Stimulated activated CD4-positive, alpha-beta T cell treated with anti-CD3 and anti-CD28 coated beads, Interleukin-1b, Interleukin-23, amount 100 ng/mL, for 24 hours (primary cell): ENCODE results near the gene AP2A2.
"Not testable (repeated sequence)": the region's sequence is repeated elsewhere in the genome, so short reads cannot be mapped to it uniquely, and the experiment has no call there.

ENCODE experiments used
- DNase-seq, 4 experiments: peaks; one replicate each; pipeline ENCODE4 v3.0.0-alpha.2; 2020; ENCODE audit warnings: low read depth in 4 of 4, low spot score in 1 of 4

The AP2A2 gene

DNA sequence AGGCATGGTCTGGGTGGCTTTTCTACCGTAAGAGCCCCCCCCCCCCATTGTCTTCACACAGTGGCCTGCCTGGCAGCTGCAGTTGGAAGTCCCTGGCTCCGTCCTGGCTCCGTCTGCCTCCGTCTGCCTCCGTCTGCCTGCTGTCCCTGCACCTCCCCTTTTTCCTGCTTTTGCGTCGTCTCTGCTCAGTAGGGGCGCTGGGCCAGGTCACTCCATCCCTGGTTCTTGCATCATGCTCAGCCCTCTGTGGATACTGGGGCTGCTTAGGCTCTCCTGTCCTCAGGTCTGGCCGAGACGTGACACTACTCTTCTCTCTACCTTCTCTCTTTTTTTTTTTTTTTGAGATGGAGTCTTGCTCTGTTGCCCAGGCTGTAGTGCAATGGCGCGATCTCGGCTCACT is 27.8 kb downstream of the AP2A2 start:
- DNase-seq, result no peak

DNA sequence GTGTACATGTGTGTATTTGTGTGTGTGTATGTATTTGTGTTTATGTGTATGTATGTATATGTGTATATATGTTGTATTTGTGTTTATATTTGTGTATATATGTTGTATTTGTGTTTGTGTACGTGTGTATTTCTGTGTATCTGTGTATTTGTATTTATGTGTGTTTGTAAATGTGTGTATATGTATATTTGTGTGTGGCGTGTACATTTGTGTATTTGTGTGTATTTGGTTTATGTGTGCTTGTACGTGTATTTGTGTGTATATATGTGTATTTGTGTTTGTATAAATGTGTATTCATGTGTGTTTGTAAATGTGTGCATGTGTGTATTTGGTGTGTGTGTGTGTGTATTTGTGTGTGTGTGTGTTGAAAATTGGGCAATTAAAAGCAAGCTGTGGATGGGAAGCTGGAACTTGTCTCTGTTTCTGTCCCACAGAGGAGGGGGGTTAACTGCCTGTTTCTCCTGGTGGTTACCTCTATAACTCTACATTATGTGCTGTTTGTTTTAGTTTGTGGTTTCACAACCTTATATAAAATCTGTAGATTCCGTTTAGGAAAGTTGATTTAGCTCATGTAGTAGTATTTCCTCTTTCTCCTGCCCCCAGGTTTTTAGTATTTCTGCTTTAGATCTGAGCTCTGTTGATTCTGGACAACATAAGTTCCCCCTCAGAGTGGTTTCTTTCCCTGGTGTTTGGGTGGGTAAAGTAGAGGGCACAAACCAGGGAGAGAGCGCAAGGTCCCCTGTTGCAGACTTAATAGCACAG is 28.9 kb downstream of the AP2A2 start:
- no peak for DNase-seq

DNA sequence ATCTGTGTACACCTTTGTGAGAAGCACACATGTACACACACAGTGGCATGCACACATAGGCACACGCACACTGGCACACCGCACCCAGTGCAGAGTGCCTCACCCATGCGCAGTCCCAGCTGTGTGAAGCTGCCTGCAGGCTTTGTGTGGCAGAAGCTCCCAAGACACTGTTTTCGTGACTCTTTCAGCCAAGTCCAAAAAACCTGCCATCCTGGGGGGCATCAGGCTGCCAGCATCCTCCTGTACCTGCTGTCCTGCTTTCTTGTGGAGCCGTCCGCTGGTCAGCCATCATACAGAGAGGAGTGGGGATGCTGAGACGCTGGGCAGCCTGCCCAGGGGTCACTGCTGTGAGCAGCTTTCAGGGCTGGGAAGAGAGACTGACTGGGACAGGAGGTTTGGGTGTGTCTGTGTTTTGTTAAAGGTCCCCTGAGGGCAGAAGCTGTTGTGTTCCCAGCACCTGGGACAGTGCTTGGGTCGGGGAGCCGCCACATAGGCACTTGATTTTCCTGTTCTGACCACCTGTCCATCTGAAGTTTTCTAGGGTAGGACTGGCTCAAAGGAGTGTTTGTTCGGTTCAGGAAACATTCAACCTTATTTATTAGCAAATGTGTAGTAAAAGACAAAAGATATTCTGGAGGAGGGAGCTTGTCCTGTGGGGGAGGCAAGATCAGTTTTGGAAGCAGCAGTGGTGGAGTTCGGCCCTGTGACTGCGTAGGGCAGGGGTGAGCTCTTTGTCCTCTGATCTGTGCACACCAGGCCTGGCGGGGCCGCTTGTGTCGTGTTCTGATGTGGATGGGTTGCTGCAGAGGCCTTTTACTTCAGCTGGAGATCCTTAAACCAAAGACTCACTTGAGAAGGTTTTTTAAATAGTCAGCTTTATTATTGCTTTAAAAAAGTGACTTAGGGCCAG is 29.7 kb downstream of the AP2A2 start:
- no peak for DNase-seq

GRCh38 chr11:957212-957920 is 31.7 kb downstream of the AP2A2 start:
- no peak for DNase-seq

DNA sequence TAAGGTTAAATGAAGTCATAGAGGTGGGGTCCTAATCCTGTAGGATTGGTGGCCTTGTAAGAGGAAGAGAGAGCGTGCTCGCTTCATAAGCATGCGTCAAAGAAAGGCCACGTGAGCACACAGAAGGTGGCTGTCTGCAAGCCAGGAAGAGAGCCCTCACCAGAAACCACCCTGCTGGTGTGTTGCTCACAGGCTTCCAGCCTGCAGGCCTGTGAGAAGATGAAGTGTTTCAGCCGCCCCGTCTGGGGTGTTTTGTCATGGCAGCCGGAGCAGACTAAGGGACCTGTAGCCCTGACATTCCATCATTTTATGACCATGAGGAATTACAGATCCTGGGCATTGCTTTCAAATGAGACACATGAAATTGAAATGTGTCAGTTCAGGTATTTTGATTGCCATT is 32.4 kb downstream of the AP2A2 start:
- DNase-seq, result no peak

GRCh38 chr11:959027-959426 is 33.4 kb downstream of the AP2A2 start:
- DNase-seq, result no peak

- DNase-seq, result no peak
These were observed 33.9 kb downstream of the AP2A2 start for GRCh38 chr11:959608-960007.

- not testable (repeated sequence) for DNase-seq
These were observed 35.7 kb downstream of the AP2A2 start for GRCh38 chr11:961310-961920.

GRCh38 chr11:961921-962320 is 36.3 kb downstream of the AP2A2 start:
- DNase-seq, result no peak

GRCh38 chr11:962688-963087 is 37.0 kb downstream of the AP2A2 start:
- no peak for DNase-seq

- no peak for DNase-seq
These were observed 38.2 kb downstream of the AP2A2 start for GRCh38 chr11:963852-964251.

DNA sequence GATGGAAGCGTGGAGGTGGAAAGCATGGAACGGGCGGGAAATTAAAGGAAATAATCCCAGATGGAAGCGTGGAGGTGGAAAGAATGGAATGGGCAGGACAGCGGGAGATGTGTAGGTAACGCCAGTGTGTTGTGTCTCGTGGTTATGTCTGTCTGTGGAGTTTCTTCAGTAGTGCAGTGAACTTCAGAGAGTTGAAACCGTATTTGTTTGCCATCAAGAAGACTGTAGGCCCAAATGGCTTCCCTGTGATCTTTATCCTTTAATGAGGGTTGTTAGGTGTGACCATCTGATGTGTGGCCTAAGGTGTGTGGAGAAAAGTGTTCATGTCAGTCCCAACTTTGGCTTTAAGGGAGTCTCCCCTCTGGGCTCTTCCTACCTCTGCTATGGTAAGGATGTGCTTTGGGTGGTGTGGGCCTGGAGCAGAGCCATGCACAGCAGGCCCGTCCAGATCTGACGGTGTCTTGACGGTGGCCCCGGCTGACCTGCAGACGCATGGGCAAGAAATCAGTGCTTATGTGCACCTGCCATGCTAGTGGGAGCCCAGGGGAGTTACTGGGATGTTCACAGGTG is 39.6 kb downstream of the AP2A2 start:
- no peak for DNase-seq

DNA sequence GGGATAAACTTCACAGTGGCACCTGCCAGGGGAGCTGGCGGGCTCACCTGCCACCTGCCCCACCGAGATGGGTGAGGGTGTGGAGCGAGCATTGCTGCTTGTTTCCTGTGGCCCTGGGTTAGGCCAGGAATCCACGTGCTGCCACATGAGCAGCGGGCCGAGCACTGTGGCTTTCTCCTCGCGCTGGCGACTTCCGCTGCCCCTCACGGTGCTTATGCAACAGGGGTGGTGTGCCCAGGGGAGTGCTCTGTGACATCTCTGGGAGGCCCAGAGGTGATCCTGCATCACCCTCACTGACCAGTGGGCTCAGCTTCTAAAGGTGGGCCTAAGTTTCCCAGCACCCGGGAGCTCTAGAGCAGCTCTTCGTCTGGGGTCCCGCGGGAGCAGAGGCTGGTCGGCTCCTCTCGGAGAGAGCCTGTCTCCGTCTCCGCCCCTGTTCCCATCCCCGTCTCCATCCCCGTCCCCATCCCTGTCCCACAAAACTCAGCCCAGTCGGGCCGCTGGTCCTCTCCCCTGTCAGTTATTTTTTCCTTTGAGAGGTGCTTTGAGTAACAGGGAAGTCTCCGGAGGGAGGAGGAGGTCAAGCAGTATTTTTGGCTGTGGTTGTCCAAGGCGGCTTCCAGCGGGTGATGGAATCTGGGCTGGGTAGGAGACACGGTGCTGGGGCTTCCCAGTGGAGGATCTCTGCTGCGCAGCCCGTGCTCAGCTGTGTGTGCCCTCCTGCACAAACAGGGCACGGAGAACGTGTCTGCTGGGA is 42.5 kb downstream of the AP2A2 start:
- DNase-seq, result no peak

DNA sequence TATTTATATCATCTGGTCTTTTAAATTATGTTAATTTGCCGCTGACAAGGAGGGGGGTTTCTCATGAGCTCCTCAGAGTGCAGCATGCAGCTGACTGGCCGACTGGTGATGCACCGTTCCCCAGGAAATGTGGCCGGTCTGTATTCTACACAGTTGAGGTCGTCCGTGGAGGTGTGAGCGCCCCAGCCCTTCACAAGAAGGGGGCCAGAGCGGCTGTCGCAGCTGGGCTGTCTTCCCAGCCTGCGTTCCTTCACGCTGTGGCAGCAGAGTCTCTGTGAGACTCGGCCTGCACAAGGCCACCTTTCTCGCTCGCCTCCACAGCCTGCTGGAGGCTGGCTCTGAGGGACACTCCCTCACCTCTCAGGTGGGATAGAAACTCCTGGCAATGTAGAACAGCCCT is 43.2 kb downstream of the AP2A2 start:
- no peak for DNase-seq

GRCh38 chr11:969651-970205 is 44.1 kb downstream of the AP2A2 start:
- no peak for DNase-seq

- no peak for DNase-seq
These were observed 44.7 kb downstream of the AP2A2 start for GRCh38 chr11:970319-970871.

DNA sequence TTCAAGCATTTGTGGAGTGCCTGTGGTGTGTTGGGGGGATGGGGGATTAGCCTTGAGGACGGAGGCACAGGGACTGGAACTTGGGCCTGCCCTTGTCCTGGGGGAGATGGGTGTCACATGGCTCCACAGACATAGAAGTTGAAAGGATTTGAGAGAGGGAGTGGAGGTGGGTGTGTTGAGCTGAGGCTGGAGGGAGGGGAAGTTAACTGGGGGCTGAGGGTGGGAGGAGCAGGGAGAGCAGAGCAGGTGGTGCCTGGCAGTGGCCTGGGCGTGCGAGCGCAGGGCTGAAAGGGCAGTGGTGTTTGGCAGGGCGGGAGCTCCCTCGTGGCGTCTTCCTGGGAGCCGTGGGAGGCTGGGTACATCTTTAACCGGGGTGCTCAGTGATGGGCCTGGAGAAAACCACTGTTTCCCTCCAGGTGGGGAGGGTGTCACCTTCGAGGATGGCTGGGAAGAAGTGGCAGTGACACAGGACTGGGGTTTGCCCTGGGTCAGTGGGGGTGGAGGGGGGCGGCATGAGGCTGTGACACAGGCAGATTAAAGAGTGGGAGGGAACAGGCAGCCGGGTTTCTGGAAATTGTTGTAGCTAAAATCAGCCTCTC is 45.5 kb downstream of the AP2A2 start:
- no peak for DNase-seq

DNA sequence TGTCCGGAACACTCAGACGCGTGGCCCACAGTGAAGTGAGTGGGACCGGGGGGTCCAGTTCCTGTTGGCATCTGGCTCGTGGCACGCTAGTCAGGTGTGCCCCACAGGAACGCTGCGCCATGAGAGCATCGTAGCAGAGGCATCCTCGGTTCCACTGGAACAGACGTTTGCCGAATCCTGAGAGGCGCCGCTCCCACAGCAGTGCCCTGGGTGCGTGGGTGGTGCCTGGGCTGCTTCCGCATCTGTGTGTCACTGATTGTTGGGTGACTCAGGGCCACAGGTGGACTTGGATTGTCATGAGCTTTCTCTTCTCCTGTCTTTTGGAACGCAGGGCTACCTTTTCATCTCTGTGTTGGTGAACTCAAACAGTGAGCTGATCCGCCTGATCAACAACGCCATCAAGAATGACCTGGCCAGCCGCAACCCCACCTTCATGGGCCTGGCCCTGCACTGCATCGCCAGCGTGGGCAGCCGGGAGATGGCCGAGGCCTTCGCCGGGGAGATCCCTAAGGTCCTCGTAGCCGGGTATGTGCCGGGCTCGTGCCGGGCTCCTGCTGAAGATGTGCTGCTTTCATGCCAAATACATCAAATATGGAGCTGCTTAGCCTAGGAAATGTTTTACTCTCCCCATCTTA is 46.2 kb downstream of the AP2A2 start:
- DNase-seq, result no peak
